IPS-18c (cell line): ENCODE measurements around the gene UQCR10.

Source experiments
- H3K4me3 ChIP-seq: 2 replicates; pipeline ENCODE4 v1.7.0; 2013; ENCODE audit warnings: low read depth, mild to moderate bottlenecking, low read length, moderate library complexity; ENCODE audit not compliant: insufficient read depth
- H3K9me3 ChIP-seq: one replicate; pipeline ENCODE4 v1.6.1; 2013; ENCODE audit warnings: mild to moderate bottlenecking, low read length, moderate library complexity; ENCODE audit not compliant: control insufficient read depth, insufficient read depth

UQCR10 gene

DNA sequence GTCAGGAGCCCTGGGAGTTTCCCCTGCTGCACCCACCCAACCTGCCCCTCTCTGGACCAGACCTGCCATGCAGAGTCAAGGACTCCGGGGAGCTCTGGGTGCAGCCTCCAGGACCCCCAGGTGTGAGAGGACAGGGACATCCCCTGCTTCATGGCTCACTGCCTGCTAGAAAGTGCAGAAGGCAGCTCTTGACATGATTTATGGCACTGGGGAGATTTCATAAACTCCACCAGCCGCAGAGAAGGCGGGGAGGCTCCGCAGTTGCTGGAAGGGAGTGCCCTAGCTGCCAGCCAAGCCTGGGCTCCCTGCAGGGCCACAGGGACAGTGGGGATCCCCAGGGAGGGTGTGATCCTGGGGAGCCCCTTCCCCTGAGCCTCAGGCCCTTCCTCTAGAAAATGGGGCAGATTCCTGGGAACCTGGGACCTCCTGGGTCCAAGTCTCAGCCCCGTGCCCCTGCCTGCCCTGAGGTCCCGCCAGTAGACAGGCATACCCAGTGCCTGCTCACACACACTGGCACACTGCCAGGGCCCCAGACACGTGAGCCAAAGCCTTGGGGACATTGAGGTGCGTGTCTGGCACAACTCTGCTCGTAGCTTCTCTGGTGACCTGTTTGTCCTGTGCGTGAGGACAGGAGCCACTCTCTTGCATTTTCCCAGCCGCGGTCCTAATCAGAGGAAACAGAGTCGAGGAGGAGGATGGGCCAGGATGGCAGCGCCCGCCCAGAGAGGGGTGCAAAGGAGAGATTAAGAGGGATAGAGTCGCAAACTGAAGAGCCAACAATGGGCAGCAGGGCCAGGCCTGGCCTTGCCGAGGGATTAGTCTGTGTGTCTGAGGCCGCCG lies 33.6 kb upstream of the UQCR10 start:
- no peaks in the 10 kb centered on the region for H3K9me3 ChIP-seq
- H3K4me3 ChIP-seq: no peak overlapping the region

DNA sequence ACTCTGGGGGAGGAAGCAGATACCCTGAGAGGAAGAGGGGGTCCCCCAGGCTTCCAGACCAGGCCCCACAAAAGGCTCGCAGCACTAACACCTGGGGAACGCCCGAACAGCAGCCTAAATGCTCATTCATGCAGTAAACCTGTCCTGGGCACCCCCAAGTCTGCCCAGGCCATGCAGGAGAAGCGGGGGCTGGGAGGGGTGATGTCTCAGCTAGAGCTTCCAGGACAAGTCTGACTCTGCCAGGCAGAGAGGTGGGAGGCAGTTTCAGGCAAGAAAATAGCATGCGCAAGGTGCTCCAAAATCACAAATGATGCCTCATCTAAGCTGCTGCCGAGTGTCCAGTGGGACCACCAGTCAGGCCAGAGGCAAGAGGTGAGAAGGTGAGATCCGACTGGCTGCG lies 32.8 kb upstream of the UQCR10 start:
- Histone ChIP-seq H3K4me3 (no peak overlapping the region), H3K9me3 (no peaks in the 10 kb centered on the region)

- no peak overlapping the region for H3K4me3 ChIP-seq
- H3K9me3 ChIP-seq: no peaks in the 10 kb centered on the region
Observed at GRCh38 chr22:29734838-29735237, 32.3 kb upstream of the UQCR10 start.

GRCh38 chr22:29735416-29735815 lies 31.8 kb upstream of the UQCR10 start:
- Histone ChIP-seq H3K9me3 (no peaks in the 10 kb centered on the region), H3K4me3 (no peak overlapping the region; the same call in 1 of the 2 replicates)

DNA sequence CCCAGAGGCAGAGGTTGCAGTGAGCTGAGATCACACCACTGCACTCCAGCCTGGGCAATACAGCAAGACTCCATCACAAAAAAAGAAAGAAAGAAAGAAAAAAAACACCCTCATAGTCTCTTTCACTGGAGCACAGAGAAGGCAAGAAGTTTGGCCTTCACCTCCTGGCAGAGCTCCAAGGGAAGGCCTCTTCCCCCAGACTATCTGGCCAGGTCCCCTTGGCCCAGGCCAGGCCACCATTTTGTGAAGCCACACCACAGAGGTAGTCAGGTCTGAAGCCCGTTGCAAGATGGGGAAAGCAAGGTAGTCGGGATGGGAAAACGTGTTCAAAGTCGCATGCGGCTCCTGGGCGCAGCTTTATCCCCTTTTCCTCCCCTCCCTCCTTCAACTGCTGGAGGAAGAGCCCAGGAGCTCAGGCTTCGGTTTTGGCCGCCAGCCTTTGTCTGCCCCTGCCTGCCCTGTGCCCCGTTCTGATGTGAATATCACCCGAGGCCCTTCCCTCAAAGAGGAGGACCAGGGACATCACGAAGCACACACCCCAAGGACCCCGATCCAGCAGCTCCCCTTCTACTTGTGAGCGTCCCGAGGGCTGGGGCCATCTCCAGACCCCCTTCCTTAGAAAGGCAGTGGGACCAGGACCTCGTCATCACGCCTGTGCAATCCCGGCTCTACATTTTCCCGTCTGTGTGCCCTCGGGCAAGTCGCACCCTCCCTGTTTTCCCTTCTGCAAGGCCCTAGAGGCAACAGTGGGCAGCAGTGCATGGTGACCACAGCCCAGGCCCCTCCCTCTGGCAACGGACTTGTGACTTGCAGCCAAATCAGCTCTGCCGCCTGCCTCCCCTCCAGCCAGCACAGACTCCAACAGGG lies 29.7 kb upstream of the UQCR10 start:
- Histone ChIP-seq H3K9me3 (no peaks in the 10 kb centered on the region), H3K4me3 (no peak overlapping the region)

DNA sequence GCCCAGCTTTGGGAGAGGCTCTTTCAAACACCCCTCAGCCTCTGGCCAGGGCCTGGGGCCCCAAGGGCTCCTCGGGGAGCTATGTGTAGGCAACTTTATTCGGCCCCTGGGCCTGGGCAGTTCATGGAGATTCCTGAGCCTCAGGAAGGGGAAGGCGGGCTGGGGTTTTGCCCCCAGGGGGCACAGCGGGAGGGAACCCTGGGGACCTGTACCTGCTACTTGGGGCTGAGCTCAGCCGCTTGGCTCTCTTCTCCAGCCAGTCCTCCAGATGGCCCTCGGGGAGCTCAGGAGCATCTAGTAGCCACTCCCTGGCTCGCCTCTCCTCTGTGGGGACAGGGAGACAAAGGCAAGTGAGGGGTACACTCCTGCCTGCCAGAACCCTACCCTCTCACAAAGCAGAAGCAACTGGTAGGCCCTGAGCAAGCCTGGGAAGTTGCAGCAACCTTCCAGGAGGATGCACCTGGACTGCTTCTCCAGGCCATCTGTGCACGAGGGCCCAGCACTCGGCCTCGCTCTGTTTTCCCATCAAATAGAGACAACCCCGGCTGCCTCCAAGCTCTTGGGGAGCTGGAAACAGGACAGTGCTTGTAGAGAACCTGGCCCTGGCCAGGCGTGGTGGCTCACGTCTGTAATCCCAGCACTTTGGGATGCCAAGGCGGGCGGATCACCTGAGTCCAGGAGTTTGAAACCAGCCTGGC lies 28.9 kb upstream of the UQCR10 start:
- Histone ChIP-seq H3K4me3 (no peak overlapping the region), H3K9me3 (no peaks in the 10 kb centered on the region)

DNA sequence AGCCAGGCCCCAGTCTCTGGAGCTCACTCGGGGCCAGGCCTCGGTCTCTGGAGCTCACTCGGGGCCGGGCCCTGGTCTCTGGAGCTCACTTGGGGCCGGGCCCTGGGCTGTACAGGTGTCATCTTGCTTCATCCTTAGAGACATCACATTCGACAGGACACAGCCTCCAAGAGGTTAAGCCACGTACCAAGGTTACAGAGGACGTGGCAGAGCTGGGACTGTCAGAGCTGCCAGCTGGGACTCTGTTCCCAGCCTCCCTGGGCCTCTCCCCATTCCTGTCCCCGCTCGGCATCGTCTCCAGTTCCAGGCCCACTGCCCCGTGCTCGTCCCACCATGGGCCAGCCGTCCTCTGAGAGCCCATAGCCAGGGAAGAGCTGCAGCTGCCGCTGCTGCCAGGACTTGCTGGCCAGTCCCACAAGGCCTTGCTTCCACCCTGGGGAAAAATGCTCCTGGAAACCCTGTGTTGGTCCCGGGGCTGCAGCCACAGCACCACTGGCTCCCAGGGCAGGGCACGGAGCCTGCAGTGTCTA lies 27.8 kb upstream of the UQCR10 start:
- Histone ChIP-seq H3K9me3 (no peaks in the 10 kb centered on the region), H3K4me3 (no peak overlapping the region)

DNA sequence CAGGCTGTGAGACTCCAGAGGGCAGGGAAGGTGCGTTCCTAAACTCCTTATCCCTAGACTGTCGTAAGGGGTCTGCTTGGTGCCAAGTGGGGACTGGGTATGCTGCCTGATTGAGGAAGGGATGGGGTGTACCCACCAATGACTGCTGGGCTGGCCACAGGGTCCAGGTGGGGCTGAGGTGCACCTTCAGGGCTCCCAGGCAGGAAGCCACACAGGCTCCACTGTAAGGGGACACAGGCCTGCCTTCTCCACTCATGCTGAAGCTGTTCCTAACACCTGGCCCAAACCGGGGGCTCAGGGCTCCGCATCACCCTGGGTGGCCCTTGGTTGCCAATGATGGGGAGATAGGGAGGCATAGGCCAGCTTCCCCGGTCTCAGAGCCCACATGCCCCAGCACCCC lies 27.0 kb upstream of the UQCR10 start:
- no peaks in the 10 kb centered on the region for H3K9me3 ChIP-seq
- H3K4me3 ChIP-seq: no peak overlapping the region

GRCh38 chr22:29741926-29742325 lies 25.2 kb upstream of the UQCR10 start:
- no peaks in the 10 kb centered on the region for H3K9me3 ChIP-seq
- no peak overlapping the region for H3K4me3 ChIP-seq

DNA sequence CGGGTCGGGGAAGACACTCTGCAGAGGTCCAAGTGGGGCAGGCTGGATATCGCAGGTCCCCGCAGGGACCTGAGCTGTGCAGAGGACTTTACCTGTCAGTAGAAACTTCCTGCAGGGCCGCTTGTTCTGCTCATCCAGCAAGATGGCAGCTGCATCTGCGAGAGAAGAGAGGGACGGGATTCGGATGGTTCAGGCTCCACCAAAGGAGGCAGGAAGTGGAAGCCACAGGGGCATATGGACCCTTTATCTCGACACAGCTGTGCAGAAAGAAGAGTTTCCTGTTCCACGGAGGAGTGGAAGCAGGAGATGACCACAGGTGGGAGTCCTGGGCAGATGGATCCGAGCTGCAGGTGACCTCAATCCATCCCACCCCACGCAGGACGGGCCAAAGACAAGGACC lies 24.8 kb upstream of the UQCR10 start:
- Histone ChIP-seq H3K9me3 (no peaks in the 10 kb centered on the region), H3K4me3 (no peak overlapping the region)

DNA sequence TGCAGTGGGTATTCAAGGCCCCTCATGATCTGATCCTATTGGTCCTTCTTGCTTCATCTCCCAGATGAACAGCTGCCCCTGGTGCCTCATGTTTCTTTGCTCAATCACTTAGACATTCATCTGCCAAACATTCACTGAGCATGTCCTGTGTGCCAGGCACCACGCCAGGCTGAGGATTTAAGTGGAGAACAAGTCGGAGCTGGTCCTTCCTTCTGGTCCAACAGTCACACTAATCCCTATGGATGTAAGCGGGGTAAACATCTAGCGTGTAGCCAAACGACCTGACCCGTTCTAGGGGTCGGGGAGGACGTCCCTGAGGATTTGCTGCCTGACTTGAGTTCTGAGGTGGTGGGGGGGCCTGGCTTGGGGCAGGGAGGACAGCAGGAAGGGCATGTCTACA lies 22.3 kb upstream of the UQCR10 start:
- H3K4me3 ChIP-seq: no peak overlapping the region
- H3K9me3 ChIP-seq: peaks cover 2% of the 10 kb centered on the region

- Histone ChIP-seq H3K4me3 (no peak overlapping the region), H3K9me3 (peaks cover 4% of the 10 kb centered on the region)
Observed at GRCh38 chr22:29747832-29748231, 19.3 kb upstream of the UQCR10 start.

GRCh38 chr22:29748248-29748893 lies 18.8 kb upstream of the UQCR10 start:
- H3K9me3 ChIP-seq: peaks cover 4% of the 10 kb centered on the region
- H3K4me3 ChIP-seq: no peak overlapping the region

- H3K9me3 ChIP-seq: peaks cover 4% of the 10 kb centered on the region
- no peak overlapping the region for H3K4me3 ChIP-seq
Observed at GRCh38 chr22:29750029-29750428, 17.1 kb upstream of the UQCR10 start.

- no peak overlapping the region for H3K4me3 ChIP-seq
- peaks cover 4% of the 10 kb centered on the region for H3K9me3 ChIP-seq
Observed at GRCh38 chr22:29750559-29751538, 16.3 kb upstream of the UQCR10 start.

GRCh38 chr22:29751669-29752068 lies 15.5 kb upstream of the UQCR10 start:
- no peak overlapping the region for H3K4me3 ChIP-seq
- H3K9me3 ChIP-seq: peaks cover 4% of the 10 kb centered on the region
